NCI-H1694 (cell line): ENCODE measurements around the gene DYRK3.
A peak's percentile ranks its signal among the peaks of the same experiment; 100 is the strongest.
"Not testable (repeated sequence)": the region's sequence is repeated elsewhere in the genome, so short reads cannot be mapped to it uniquely, and the experiment has no call there.

Experiments
- DNase-seq: peaks from one replicate; lab custom pipeline; 2025; lab: John Stamatoyannopoulos, UW

DYRK3 gene

DNA sequence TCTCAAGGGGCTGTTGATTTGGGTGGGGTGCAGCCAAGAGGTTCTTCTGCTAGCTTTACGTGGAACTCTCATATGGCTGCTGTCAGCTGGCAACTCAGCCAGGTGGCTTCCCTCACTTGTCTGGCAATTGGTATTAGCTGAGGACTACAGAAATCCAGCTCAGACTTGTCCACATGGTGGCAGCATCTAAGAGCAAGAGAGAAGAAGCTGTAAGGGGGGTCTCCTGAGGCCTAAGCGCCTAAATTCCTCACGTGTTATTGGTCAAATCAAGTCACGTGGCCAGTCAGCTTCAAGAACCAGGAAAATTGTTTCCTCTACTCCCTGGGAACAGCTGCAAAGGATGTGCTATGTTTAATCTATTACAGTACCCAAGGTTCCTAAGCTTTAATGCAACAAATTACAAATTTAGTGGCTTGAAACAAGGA, 4.2 kb upstream of the DYRK3 start:
- peak; percentile 80 for DNase-seq

DNA sequence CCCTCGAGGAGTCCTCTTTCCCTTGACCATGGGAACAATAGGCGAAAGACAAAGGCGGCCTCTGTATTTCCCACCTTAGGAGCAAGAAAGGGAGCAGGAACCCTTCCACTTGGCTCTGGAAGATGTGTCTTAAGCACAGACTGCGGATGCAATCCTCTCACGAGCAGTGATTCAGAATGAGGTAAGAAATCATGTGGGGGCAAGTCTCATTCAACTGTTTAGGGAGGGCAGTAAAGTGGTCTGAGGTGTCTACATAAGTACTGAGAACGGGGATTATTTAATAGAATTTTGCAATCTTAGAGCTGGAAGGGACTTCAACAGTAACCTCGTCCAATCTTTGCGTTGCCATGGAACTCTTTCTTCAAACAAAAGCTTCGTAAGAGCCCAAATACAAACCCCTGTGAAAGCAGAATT, 1.6 kb upstream of the DYRK3 start:
- no peak for DNase-seq

DNA sequence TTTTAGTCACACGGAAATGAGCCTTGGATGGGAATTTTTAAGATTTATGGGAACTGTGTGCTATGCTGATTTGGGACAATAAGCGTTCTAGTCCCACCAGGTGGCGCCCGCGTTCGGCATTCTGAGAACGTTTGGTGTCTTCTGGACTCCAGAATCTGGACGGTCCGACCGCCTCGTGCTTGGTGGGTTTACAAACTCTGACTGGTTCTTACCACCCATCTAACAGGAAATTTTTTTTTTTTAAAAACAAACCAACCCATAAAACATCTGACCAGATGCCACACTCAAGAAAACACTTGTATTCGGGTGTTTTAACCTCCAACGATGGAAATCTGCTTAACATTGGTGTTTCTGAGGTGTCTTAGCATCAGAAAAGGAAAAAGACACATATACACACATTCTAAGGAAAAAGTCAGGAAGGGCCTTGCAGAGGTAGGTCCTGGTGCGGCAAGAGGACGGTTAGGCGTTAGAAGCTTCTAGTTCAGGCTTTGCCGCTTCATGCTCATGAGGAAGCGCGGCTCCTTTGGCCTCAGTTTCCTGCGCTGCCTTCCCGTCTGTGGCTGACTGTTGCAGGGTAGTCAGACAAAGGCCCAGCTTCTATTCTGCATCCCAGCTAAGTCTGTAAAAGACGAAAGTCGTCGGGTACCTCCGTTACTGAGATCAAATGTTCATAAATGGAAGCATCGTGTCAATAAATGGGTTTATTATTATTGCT, 814 bp upstream of the DYRK3 start:
- DNase-seq: peak; percentile 87

GRCh38 chr1:206635978-206636345, 626 bp downstream of the DYRK3 start:
- DNase-seq: no peak

- DNase-seq: no peak
Observed at GRCh38 chr1:206636671-206637070, 1.3 kb downstream of the DYRK3 start.

DNA sequence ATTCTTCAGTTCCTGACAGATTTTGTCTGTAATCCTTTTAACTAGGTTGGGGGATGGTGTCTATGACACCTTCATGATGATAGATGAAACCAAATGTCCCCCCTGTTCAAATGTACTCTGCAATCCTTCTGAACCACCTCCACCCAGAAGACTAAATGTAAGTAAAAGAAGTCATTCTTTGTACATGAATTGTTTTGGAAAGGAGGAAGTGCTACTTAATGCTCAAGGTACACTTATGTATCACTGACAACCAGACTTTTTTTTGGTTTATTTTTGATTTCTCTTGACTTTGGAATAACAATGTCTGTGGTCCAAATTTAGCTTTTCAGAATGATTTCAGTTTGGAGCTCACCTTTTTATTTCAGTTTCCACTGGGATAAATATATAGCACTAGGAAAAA, 2.3 kb downstream of the DYRK3 start:
- no peak for DNase-seq

DNA sequence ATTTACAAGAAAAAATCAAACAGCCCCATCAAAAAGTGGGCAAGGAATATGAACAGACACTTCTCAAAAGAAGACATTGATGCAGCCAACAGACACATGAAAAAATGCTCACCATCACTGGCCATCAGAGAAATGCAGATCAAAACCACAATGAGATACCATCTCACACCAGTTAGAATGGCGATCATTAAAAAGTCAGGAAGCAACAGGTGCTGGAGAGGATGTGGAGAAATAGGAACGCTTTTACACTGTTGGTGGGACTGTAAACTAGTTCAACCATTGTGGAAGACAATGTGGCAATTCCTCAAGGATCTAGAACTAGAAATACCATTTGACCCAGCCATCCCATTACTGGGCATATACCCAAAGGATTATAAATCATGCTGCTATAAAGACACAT, 6.7 kb downstream of the DYRK3 start:
- not testable (repeated sequence) for DNase-seq

DNA sequence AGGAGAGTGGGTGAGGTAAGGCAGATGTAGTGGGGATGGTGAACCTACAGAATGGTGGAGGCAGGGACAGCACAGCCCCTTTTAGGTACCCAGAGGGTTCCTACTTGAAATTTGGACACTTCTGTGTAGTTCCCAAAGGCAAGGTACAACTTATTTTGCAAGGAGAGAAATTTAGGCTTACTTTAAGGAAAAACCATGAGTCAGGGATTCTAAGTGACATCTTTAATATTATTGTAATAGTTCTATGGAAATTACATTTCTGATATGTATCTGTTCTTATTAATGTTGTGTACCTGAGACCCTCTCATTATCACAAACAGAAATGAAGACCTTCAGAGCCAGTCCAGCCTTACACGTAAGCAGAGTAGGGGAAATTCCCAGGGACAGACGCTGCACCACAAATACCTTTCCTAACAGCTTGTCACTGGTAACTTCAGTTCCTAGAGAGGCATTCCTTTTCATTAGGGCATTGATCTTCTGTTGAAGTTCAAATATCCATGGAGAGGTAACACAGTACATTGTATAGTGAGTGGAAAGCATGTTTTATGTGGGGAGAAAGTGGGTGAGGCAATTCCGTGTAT, 7.9 kb downstream of the DYRK3 start:
- no peak for DNase-seq

DNA sequence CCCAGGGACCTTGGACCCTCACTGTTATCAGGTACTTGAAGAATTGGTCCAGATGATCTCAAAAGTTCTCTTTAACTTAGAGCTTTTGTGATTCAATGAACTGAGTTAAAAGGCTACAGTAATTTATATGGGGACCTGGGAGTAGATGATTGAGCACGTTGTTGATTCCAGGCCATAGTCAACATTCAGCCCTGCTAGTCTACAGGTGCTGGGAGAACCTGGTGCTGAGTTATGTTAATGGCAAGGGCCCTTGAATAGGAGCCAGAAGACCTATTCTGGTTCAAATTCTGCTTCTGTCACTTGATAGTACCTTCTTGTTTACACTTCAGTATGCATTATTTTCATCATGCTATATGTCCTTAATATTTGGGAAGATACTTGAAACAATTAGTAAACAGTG, 11.2 kb downstream of the DYRK3 start:
- DNase-seq: no peak

DNA sequence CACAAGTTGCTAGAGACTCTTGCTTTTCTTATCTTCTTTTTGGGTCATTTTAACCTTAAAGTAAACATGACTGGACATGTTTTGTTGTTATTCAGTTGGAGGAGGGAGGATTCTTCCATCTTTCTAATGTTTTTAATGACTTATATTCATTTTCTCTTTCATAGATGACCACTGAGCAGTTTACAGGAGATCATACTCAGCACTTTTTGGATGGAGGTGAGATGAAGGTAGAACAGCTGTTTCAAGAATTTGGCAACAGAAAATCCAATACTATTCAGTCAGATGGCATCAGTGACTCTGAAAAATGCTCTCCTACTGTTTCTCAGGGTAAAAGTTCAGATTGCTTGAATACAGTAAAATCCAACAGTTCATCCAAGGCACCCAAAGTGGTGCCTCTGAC, 11.9 kb downstream of the DYRK3 start:
- no peak for DNase-seq

DNA sequence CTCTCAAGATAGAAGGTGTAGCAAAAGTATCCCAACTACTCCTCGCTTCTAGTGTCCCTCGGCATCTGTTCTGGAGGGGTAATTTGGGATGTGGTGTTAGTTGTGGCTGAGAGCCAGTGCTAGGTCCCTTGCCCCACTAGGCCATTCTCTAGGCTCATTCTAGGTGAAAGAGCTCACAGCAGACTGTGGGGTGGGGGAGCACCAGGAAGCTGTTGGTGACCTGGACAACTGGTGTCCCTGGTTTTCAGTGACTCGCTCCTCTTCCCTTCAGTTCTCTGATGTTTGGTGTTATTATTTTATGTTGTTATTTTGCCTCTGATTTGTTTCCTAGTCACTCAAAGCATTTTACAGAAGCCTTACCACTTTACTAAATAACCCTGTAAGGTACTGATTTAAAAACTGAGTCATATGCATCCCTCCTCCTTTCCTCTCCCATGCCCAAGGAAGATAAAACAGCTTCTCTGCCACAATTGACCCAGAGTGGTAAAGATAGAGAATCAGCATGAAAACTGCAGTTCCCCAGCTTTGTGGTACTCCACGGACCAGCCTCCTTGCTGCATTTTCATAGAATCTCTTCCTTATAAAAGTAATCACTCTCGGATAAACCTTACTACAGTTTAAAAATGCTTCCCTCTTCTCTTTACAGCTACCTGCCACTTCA, 14.1 kb downstream of the DYRK3 start:
- no peak for DNase-seq

- DNase-seq: no peak
Observed at GRCh38 chr1:206651014-206651413, 15.7 kb downstream of the DYRK3 start.

DNA sequence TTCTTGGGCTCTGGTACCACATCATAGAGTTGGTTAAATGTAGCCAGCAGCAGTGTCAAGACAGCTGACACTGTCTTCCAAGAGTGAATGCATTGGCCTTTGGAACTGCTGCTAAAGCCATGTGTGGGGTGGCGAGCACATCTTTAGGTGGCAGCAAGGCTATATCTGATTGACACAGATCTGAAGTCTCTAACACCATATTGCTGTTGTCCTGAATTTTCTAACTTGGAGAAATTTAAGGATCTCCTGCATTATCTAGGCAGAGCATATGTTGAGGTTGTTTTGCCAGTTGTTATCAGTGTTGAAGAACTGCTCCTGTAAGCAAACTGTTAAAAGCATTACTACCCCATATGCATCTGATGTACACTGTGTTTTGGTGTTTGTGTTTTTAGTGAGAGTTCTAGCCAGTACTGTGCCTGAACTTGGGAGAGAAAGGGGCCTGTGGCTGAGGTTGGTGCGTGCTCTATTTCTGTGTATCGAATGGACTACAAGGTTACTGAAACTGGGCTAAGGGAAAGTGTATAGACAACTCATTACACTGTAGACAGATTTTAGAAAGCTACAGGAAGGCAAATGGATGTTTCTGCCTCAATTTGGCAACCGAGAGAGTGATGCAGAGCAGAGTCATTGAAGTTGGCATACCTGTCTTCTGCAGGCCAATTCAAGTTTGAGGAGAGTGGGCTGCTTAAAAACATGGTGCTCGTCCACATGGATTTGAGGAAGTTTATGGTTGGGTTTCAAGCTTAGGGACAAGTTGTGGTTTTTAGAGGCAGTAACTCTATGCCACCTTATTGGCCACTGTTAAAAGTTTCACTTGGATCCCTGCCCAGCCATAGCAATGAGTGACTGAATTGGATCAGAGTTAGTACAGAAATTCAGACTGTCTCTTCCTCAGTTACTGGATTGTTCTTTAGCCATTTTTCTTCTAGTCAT, 16.9 kb downstream of the DYRK3 start:
- no peak for DNase-seq

DNA sequence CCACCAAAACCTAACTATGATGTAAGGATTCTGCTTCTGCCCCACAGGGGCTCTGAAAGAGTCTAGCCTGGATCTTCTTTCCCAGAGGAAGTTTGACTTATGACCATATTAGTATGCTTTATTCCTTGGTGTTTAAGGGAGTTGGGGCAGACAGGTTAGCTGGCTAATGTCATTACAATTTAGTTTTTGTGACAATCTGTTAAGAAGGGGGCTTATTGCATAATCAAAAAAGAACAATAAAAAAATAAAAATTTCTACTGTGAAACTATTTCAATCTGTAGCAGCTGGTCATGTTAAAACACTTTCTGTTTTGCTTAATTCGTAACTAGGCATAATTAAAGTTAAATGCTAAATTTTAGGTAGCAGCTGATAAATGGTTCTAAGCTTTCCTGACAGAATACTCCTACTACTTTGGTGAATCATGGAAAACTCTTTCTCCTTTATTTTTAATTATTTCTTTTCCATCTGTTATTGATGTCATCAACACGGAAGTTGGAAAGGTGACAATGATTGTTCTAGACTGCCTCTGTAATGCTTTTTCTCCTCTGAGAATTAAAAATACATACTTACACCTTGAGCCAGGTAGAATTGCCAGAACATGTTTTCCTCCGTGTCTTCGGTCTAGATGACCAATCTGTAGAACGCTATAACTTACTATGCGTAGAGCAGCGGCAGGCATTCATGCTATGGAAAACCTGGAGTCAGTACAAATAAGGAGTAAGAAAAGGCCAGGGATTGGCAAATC, 18.6 kb downstream of the DYRK3 start:
- DNase-seq: no peak

- no peak for DNase-seq
Observed at GRCh38 chr1:206654828-206655227, 19.5 kb downstream of the DYRK3 start.

DNA sequence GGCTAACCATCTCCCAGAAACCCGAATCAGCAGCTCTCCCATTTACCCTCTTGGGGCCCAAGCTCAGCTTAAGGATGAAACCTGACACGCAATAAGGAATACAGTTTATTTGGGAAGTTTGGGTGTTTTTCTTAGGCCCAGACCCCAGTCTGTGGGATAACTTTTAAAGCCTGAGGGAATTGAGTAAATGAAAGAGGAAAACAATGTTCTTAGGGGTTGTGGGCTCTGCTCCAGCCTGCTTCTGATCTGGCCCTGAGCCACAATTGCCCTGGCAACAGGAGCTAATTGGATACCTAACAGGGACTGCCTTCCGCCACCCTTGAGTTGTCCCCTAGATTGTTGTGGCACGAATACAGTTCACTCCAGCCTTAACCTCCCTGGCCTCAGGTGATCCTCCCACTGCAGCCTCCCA, 20.1 kb downstream of the DYRK3 start:
- DNase-seq: peak; percentile 24

DNA sequence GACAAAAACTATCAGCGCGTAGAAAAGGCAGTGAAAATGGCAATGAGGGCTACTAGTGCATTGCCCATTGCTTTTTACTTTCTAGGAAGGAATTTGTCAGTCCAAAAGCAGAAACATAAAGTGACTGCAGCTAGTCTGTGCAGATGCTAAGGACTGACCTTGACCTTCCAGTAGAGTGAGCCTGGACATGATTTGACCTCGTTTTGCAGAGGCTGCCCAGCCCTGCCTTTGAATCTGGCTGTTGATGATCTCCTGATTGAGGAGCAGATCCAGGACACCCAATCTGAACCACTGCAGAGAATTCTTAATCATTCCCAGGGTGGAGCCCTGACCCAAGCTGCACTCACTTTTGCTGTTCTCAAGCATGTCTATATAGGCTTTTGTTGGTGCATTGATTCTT, 21.6 kb downstream of the DYRK3 start:
- DNase-seq: no peak

DNA sequence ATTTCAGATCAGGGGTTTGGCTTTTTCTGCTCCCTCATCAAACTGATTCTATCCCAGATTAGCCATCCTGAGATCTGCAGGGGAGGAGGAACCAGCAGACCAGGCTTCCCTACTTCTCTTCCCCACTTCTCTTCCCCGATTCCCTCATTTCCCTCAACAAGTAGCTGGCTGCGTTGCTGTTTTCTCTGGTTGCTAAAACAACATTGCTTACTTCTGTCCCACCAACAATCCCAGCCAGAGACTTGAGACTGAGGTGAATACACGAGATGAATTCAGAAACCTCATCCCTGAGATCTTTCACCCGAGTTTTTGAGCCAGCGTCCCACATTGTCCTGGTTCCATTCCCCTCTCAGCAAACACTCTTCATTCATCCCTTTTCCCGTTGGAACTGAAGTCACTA, 22.4 kb downstream of the DYRK3 start:
- DNase-seq: no peak

DNA sequence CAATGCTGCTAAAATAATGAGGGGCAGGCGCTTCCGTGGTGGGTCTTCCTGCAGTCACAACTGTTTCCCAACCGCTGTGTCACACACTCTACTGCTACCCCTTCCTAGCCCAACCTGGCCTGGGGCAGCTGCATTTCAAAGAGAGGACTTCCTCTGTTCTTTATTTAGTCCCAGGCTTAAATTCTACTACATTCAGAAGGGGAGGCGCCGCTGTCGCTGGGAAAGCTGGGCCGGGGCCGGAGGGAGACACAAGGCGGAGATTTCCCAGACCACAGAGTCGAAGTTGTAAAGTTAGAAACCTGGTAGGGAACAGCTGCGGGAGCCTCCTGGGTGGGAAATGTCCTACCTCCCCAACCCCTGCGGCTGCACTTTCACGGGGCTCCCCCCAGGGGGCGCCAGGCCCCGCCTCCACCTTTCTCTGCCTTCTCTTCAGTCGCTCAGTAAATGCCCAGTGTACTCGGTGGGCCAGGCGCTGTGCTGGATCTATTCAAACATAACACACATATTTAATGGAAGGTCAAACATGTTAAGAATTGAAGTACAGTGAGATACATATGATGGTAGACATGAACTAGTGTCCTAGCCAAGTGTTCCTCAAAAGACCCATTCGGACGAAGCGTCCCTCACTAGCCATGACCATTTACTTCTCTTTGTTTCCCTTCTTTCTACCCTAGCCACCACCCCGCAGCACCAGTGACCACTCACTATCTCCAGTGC, 23.1 kb downstream of the DYRK3 start:
- no peak for DNase-seq

GRCh38 chr1:206658981-206659273, 23.6 kb downstream of the DYRK3 start:
- no peak for DNase-seq

GRCh38 chr1:206660136-206660535, 24.8 kb downstream of the DYRK3 start:
- DNase-seq: no peak
